Panc1 (cell line): ENCODE results near the gene MGST2. TPM values are rescaled to one million over a fixed set of nuclear protein-coding genes. Genes with fewer than 3 reads are reported as not detected.

Experiments
- ATAC-seq: fragments of 200-7000 bp; cut with Tn5 transposase; 2 replicates; pipeline ENCODE4 v1.9.1; 2020; ENCODE audit warnings: mild to moderate bottlenecking, moderate library complexity
- BruUV-seq: library from RNA; stranded (reverse); fragments of 400-500 nt; replicated peaks from 2 replicates; lab custom pipeline; 2021; lab: Mats Ljungman, UMichigan
- CTCF ChIA-PET: fragments of 300-600 bp; sonication (Branson Sonifier 250); formaldehyde crosslinking; loops from one replicate; lab custom pipeline; 2022; ENCODE audit warnings: antibody characterized with exemption; lab: Charles Lee
- POLR2A ChIA-PET: fragments of 300-600 bp; sonication (Branson Sonifier 250); formaldehyde crosslinking; loops from one replicate; lab custom pipeline; 2022; ENCODE audit warnings: antibody characterized with exemption; lab: Charles Lee
- DNase-seq: peaks from one replicate; pipeline ENCODE4 v3.0.0-alpha.2; 2010; ENCODE audit warnings: low read depth, low spot score
- H3K27ac ChIP-seq: 2 replicates; pipeline ENCODE4 v1.5.1; 2011; ENCODE audit warnings: mild to moderate bottlenecking, low read length, inconsistent platforms
- H3K27me3 ChIP-seq: fragments of 200-500 bp; sonication (Bioruptor generic); 2 replicates; pipeline ENCODE4 v1.6.0; 2014; ENCODE audit warnings: low read length, inconsistent platforms; ENCODE audit not compliant: control insufficient read depth, insufficient read depth
- H3K36me3 ChIP-seq: fragments of 200-500 bp; sonication (Bioruptor generic); 2 replicates; pipeline ENCODE4 v1.5.1; 2014; ENCODE audit warnings: inconsistent platforms, mild to moderate bottlenecking, low read length, moderate library complexity; ENCODE audit not compliant: control insufficient read depth, insufficient read depth
- H3K4me1 ChIP-seq: 2 replicates; pipeline ENCODE4 v1.5.1; 2011; ENCODE audit warnings: inconsistent platforms, mild to moderate bottlenecking, low read length, moderate library complexity; ENCODE audit not compliant: control insufficient read depth, insufficient read depth
- H3K4me3 ChIP-seq, 2 experiments: 2 replicates each; pipeline ENCODE4 v1.5.1; 2011 to 2012; ENCODE audit warnings: low read depth in 2 of 2, low read length in 2 of 2, mild to moderate bottlenecking in 2 of 2, inconsistent platforms in 1 of 2, moderate library complexity in 1 of 2
- H3K9me3 ChIP-seq: fragments of 200-500 bp; sonication (Bioruptor generic); 2 replicates; pipeline ENCODE4 v1.5.1; 2014; ENCODE audit warnings: low read depth, mild to moderate bottlenecking, inconsistent platforms, low read length, moderate library complexity; ENCODE audit not compliant: control insufficient read depth, insufficient read depth
- CTCF ChIP-seq: fragments of 450-650 bp; IDR thresholded peaks from 2 replicates; pipeline ENCODE4 v1.5.1; 2017; ENCODE audit warnings: mild to moderate bottlenecking
- POLR2AphosphoS5 ChIP-seq: IDR thresholded peaks from 2 replicates; pipeline ENCODE4 v1.6.1; 2012; ENCODE audit warnings: mild to moderate bottlenecking, low read depth, low read length, moderate library complexity
- REST ChIP-seq, 2 experiments: IDR thresholded peaks; 2 replicates each; pipeline ENCODE4 v1.6.1; 2011 to 2012; ENCODE audit warnings: low read depth in 2 of 2, control low read depth in 1 of 2, low read length in 1 of 2, mild to moderate bottlenecking in 1 of 2, moderate library complexity in 1 of 2; ENCODE audit not compliant: insufficient read depth in 1 of 2
- SIN3A ChIP-seq: IDR thresholded peaks from 2 replicates; pipeline ENCODE4 v1.6.1; 2012; ENCODE audit warnings: low read depth, mild to moderate bottlenecking, low read length, moderate library complexity, borderline replicate concordance; ENCODE audit not compliant: insufficient read depth
- TCF7L2 ChIP-seq: IDR thresholded peaks from 2 replicates; pipeline ENCODE4 v1.6.1; 2011; ENCODE audit warnings: mild to moderate bottlenecking, low read depth, low read length, inconsistent platforms
- in situ Hi-C: cut with HindIII; loops from 2 replicates; pipeline ENCODE4 v1.10.0; 2016; ENCODE audit warnings: low sequenced_read_pairs, low pct_unique_long_range_greater_than_20kb
- intact Hi-C: fragments of 100-400 bp; cut with micrococcal nuclease; formaldehyde crosslinking; loops from one replicate; pipeline ENCODE4 v1.10.0; 2022; ENCODE audit not compliant: unreplicated experiment
- total RNA-seq: library from RNA; stranded (reverse); gene quantifications from one replicate; pipeline ENCODE4 v1.2.1, GENCODE V29; 2021; ENCODE audit not compliant: unreplicated experiment

MGST2 gene
- total RNA-seq, 1 experiment from 2014 or later = 17.4 TPM

GRCh38 chr4:139674875-139675550, 9.4 kb downstream of the MGST2 start:
- no peaks in the 10 kb centered on the region for H3K4me1 ChIP-seq
- no peaks in the 10 kb centered on the region for H3K36me3 ChIP-seq
- ATAC-seq (no peak), DNase-seq (no peak)
- ChIA-PET CTCF (no interaction called here), POLR2A (no interaction called here)
- no TSS peak for BruUV-seq
- H3K9me3 ChIP-seq = no peaks in the 10 kb centered on the region
- H3K27ac ChIP-seq = no peak overlapping the region
- TF ChIP-seq REST (IDR thresholded peaks at IDR 0.05; ENCODE audit: insufficient read depth in 1 of 2, low read depth in 2 of 2, low read length in 1 of 2) (no peak), TCF7L2 (no peak), POLR2AphosphoS5 (no peak), CTCF (no peak), SIN3A (no peak)
- no peaks in the 10 kb centered on the region for H3K27me3 ChIP-seq
- in situ Hi-C loops = no loop called here
- no peak overlapping the region for H3K4me3 ChIP-seq
- intact Hi-C loops = no loop called here

- no peak for DNase-seq
- no peaks in the 10 kb centered on the region for H3K27me3 ChIP-seq
- no peaks in the 10 kb centered on the region for H3K4me1 ChIP-seq
- H3K4me3 ChIP-seq = no peak overlapping the region
- H3K27ac ChIP-seq = no peak overlapping the region
- BruUV-seq = no TSS peak
- intact Hi-C loops = no loop called here
- no peak for TF ChIP-seq CTCF
- no peak for TF ChIP-seq POLR2AphosphoS5
- no peak for TF ChIP-seq TCF7L2
- no peak for TF ChIP-seq SIN3A
- TF ChIP-seq REST (IDR thresholded peaks at IDR 0.05; ENCODE audit: insufficient read depth in 1 of 2, low read depth in 2 of 2, low read length in 1 of 2) = no peak
- in situ Hi-C loops = no loop called here
- H3K9me3 ChIP-seq = no peaks in the 10 kb centered on the region
- POLR2A ChIA-PET = no interaction called here
- no peak for ATAC-seq
- CTCF ChIA-PET = no interaction called here
- H3K36me3 ChIP-seq = no peaks in the 10 kb centered on the region
Measured at GRCh38 chr4:139675651-139676050, 10.0 kb downstream of the MGST2 start.
